GM23248 (cell line): ENCODE measurements around the gene TFPI. TPM values are rescaled to one million over a fixed set of nuclear protein-coding genes. Genes with fewer than 3 reads are reported as not detected.

Experiments
- DNase-seq: peaks from one replicate; pipeline ENCODE4 v3.0.0-alpha.2; 2015
- H2AFZ ChIP-seq: fragments of 200-600 bp; sonication (generic); 2 replicates; pipeline ENCODE4 v1.6.1; 2016; ENCODE audit warnings: antibody characterized with exemption
- H3F3A ChIP-seq: fragments of 200-600 bp; sonication (generic); 2 replicates; pipeline ENCODE4 v1.6.1; 2016; ENCODE audit warnings: mild to moderate bottlenecking, antibody characterized with exemption, mixed run types; ENCODE audit not compliant: insufficient read depth
- H3K27ac ChIP-seq: fragments of 200-600 bp; sonication (generic); 2 replicates; pipeline ENCODE4 v1.5.1; 2016; ENCODE audit warnings: mild to moderate bottlenecking
- H3K27me3 ChIP-seq: fragments of 200-600 bp; sonication (generic); replicated peaks from 2 replicates; pipeline ENCODE4 v1.6.1; 2016; ENCODE audit warnings: mild to moderate bottlenecking; ENCODE audit not compliant: insufficient read depth
- H3K36me3 ChIP-seq: fragments of 200-600 bp; sonication (generic); 2 replicates; pipeline ENCODE4 v1.6.1; 2016; ENCODE audit warnings: low read depth, mild to moderate bottlenecking
- H3K4me1 ChIP-seq: fragments of 200-600 bp; sonication (generic); 2 replicates; pipeline ENCODE4 v1.6.1; 2016; ENCODE audit warnings: mild to moderate bottlenecking; ENCODE audit not compliant: insufficient read depth
- H3K4me2 ChIP-seq: fragments of 200-600 bp; sonication (generic); one replicate; pipeline ENCODE4 v1.6.1; 2016; ENCODE audit warnings: mild to moderate bottlenecking; ENCODE audit not compliant: unreplicated experiment
- H3K4me3 ChIP-seq: fragments of 200-600 bp; sonication (generic); 2 replicates; pipeline ENCODE4 v1.5.1; 2016; ENCODE audit warnings: mild to moderate bottlenecking
- H3K79me2 ChIP-seq: fragments of 200-600 bp; sonication (generic); 2 replicates; pipeline ENCODE4 v1.6.1; 2016; ENCODE audit warnings: mild to moderate bottlenecking; ENCODE audit not compliant: insufficient read depth
- H3K9ac ChIP-seq: fragments of 200-600 bp; sonication (generic); 2 replicates; pipeline ENCODE4 v1.6.1; 2016; ENCODE audit warnings: mild to moderate bottlenecking
- H3K9me2 ChIP-seq: fragments of 200-600 bp; sonication (generic); 2 replicates; pipeline ENCODE4 v1.6.1; 2016; ENCODE audit warnings: mixed run types, mild to moderate bottlenecking, moderate library complexity; ENCODE audit not compliant: insufficient read depth
- H3K9me3 ChIP-seq: fragments of 200-600 bp; sonication (generic); one replicate; pipeline ENCODE4 v1.6.1; 2017; ENCODE audit warnings: low read depth
- H4K20me1 ChIP-seq: fragments of 200-600 bp; sonication (generic); 2 replicates; pipeline ENCODE4 v1.6.0; 2016; ENCODE audit not compliant: insufficient read depth
- EZH2 ChIP-seq: fragments of 200-600 bp; sonication (generic); IDR thresholded peaks from 2 replicates; pipeline ENCODE4 v1.6.1; 2018; ENCODE audit warnings: antibody characterized with exemption, mild to moderate bottlenecking; ENCODE audit not compliant: insufficient read depth, poor library complexity, severe bottlenecking
- EZH2phosphoT487 ChIP-seq: fragments of 200-600 bp; sonication (generic); IDR thresholded peaks from 2 replicates; pipeline ENCODE4 v1.6.1; 2018; ENCODE audit warnings: antibody characterized with exemption, moderate library complexity, mild to moderate bottlenecking, low read depth; ENCODE audit not compliant: insufficient read depth
- WGBS, 2 experiments: methylation state at CpG; one replicate each; pipeline ENCODE4 v1.1.6; 2015 to 2017; ENCODE audit warnings: low lambda C conversion rate in 2 of 2, low coverage in 1 of 2; ENCODE audit errors: missing lambda C conversion rate in 2 of 2; 5-methylcytosine and 5-hydroxymethylcytosine counted together
- in situ Hi-C: fragments of 300-500 bp; cut with MboI; formaldehyde crosslinking; loops from 2 replicates; pipeline ENCODE4 v1.15.0; 2020
- polyA plus RNA-seq: library from polyadenylated mRNA; unstranded; fragments of >200 nt; fragmentation: Nextera tagmentation; extraction: Ambion mirVana; gene quantifications from 2 replicates; pipeline ENCODE4 v1.2.1, GENCODE V29; 2016
- total RNA-seq: library from RNA; depleted of rRNA; stranded (reverse); fragments of >200 nt; shearing (Covaris generic); gene quantifications from 2 replicates; pipeline ENCODE4 v1.2.3, GENCODE V29; 2014

The TFPI gene
- total and polyA plus RNA-seq, 2 experiments from 2014 or later = 48.7 to 64.4 TPM

DNA sequence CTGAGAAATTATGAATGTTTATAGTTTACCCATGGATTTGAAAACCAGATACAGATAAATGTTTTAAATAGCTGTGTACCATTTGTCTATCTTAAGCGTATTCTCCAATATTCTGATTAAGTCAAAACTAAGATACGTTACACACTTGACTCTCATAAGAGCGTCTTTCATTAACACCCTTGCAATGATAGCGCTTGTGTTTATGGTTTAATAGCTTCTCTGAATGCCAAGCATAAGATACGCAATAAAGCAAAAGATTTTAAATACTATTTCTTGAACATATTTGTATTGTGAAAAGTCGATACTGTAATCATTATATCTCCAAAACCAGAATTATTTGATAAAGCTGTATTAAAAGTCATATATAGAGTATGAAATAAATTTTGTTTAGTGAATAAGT, 109.2 kb downstream of the TFPI start:
- no peaks in the 10 kb centered on the region for H4K20me1 ChIP-seq
- H3K4me2 ChIP-seq = no peak overlapping the region
- no peaks in the 10 kb centered on the region for H3K36me3 ChIP-seq
- H3K4me1 ChIP-seq = peaks cover 21% of the 10 kb centered on the region
- H3K79me2 ChIP-seq = no peaks in the 10 kb centered on the region
- WGBS, 2 experiments = 87 to 90% methylated on average over 6 of the region's 6 CpGs
- H3K9ac ChIP-seq = no peak overlapping the region
- no peaks in the 10 kb centered on the region for H3K9me3 ChIP-seq
- no peak overlapping the region for H3K27ac ChIP-seq
- no peaks in the 10 kb centered on the region for H3K27me3 ChIP-seq
- H2AFZ ChIP-seq = no peak overlapping the region
- H3F3A ChIP-seq = peaks cover 6% of the 10 kb centered on the region; the same call in 1 of the 2 replicates
- TF ChIP-seq EZH2 (no peak), EZH2phosphoT487 (no peak)
- in situ Hi-C loops = loop anchor here (10.0 kb wide), 1 partner anchor 580 kb away; no protein-coding TSS in a partner anchor
- H3K9me2 ChIP-seq = no peaks in the 10 kb centered on the region
- no peak overlapping the region for H3K4me3 ChIP-seq
- no peak for DNase-seq

DNA sequence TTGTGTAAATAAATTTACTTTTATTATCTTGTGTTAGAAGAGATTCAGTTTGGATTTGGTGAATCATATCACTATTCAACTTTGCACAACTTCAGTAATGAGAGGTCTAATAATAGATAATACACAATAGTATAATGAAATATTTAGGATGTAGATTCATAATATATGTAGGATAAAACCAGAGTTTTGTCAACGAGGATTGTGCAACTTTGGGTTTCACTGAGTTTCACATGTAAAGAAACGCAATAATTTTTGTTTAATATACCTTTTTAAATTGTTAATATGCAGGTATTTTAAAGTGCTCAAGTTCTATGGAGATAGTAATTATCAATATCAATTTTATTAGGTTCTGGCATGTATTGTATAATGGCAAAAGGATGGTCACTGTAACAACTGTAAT, 111.5 kb downstream of the TFPI start:
- no peaks in the 10 kb centered on the region for H3K36me3 ChIP-seq
- no peak for DNase-seq
- no peak overlapping the region for H3K4me3 ChIP-seq
- no peaks in the 10 kb centered on the region for H3K9me3 ChIP-seq
- no peak overlapping the region for H3K27ac ChIP-seq
- no peaks in the 10 kb centered on the region for H3F3A ChIP-seq
- H2AFZ ChIP-seq = no peak overlapping the region
- peaks cover 15% of the 10 kb centered on the region for H3K4me1 ChIP-seq
- no peak for TF ChIP-seq EZH2
- TF ChIP-seq EZH2phosphoT487 = no peak
- no peaks in the 10 kb centered on the region for H3K79me2 ChIP-seq
- no peaks in the 10 kb centered on the region for H4K20me1 ChIP-seq
- in situ Hi-C loops = loop anchor here (10.0 kb wide), 1 partner anchor 578 kb away; no protein-coding TSS in a partner anchor
- no peaks in the 10 kb centered on the region for H3K27me3 ChIP-seq
- WGBS, 2 experiments = 69 to 74% methylated on average over 2 of the region's 2 CpGs
- no peaks in the 10 kb centered on the region for H3K9me2 ChIP-seq
- no peak overlapping the region for H3K9ac ChIP-seq
- H3K4me2 ChIP-seq = no peak overlapping the region

DNA sequence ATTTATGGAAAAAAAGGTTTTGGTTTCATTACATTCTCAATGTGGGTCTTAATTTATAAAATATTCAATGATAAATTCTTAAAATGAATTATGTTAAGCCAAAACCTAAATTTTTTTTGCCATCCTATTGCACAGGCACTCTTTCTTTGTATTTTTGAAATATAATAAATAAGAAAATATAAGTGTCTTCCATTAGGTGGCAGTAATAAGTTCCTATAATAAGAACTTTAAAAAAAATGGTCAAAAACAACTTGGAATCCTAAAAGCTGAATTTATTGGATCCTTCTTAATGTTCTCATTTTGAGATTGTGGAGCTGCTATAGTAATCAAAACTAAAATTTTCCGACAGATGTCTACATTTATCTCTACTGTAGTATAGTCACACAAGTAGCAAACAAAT, 111.9 kb downstream of the TFPI start:
- Histone ChIP-seq H2AFZ (no peak overlapping the region), H3K9me3 (no peaks in the 10 kb centered on the region), H3K27me3 (no peaks in the 10 kb centered on the region), H3K36me3 (no peaks in the 10 kb centered on the region), H3K9me2 (no peaks in the 10 kb centered on the region), H3K79me2 (no peaks in the 10 kb centered on the region), H4K20me1 (no peaks in the 10 kb centered on the region), H3K9ac (no peak overlapping the region), H3K4me3 (no peak overlapping the region), H3F3A (no peaks in the 10 kb centered on the region), H3K27ac (no peak overlapping the region), H3K4me2 (no peak overlapping the region), H3K4me1 (peaks cover 11% of the 10 kb centered on the region)
- in situ Hi-C loops = loop anchor here (10.0 kb wide), 1 partner anchor 578 kb away; no protein-coding TSS in a partner anchor
- TF ChIP-seq EZH2 = no peak
- peak; percentile 53 for DNase-seq
- WGBS, 2 experiments = 90 to 97% methylated on average over 1 of the region's 1 CpG

DNA sequence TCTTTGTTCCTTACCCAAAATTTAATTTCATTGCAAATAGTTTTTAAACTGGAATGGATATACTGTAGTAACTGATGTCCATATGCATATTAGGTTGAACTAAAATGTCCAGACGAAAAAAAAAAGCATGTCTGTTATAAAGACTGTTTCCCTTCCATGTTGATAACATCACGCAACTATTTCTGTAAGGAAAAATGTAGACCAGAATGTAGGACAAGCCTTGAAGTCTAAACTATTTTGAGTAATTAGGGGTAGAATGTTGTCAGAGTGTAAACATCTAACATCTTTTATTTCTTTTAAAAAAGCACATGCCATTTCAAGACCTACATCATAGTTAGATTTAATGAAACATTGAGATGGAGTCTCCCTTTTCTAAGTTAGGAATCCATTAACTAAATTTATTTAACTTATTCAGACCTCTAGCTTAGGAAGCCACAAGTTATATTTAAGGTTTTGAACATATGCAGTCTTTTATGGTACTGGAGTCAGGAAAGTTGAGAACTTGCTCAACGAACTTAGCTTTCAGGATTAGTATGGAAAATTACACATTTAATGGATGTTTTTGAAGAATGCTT, 114.0 kb downstream of the TFPI start:
- 96 to 97% methylated on average over 3 of the region's 3 CpGs for WGBS, 2 experiments

More for the DNA sequence above, 114.0 kb downstream of the TFPI start:
- H3K9me3 ChIP-seq = no peaks in the 10 kb centered on the region
- no peaks in the 10 kb centered on the region for H4K20me1 ChIP-seq
- in situ Hi-C loops = loop anchor here (10.0 kb wide), 1 partner anchor 575 kb away; no protein-coding TSS in a partner anchor
- no peak for DNase-seq
- no peaks in the 10 kb centered on the region for H3K36me3 ChIP-seq
- no peak overlapping the region for H3K4me3 ChIP-seq
- no peak overlapping the region for H3K4me2 ChIP-seq
- H3K4me1 ChIP-seq = peaks cover 10% of the 10 kb centered on the region; the same call in 1 of the 2 replicates
- TF ChIP-seq EZH2 (no peak), EZH2phosphoT487 (no peak)
- H3K9ac ChIP-seq = no peak overlapping the region
- H2AFZ ChIP-seq = no peak overlapping the region
- no peaks in the 10 kb centered on the region for H3K79me2 ChIP-seq
- H3K27me3 ChIP-seq = no peaks in the 10 kb centered on the region
- no peaks in the 10 kb centered on the region for H3K9me2 ChIP-seq
- H3F3A ChIP-seq = peaks cover 2% of the 10 kb centered on the region; the same call in 1 of the 2 replicates
- H3K27ac ChIP-seq = no peak overlapping the region
